ENCODE results near the gene RABL2B.

- TF ChIP-seq CTCF (IDR thresholded peaks at IDR 0.05; ENCODE audit: insufficient read depth, low read length) (peak; percentile 85), GABPA (IDR thresholded peaks at IDR 0.05; ENCODE audit: low read depth) (no peak), POLR2AphosphoS5 (IDR thresholded peaks at IDR 0.05; ENCODE audit: low read depth) (no peak), SPI1 (IDR thresholded peaks at IDR 0.05; ENCODE audit: borderline replicate concordance, low read depth) (no peak)
These were observed 51.4 kb downstream of the RABL2B start for GRCh38 chr22:50731811-50732624.

Data from HL-60 (cell line).